Stimulated activated CD8-positive, alpha-beta memory T cell treated with anti-CD3 and anti-CD28 coated beads, Interleukin-15, amount 100 ng/mL, for 24 hours (primary cell): ENCODE results near the gene HSP90B1.

Experiments
- DNase-seq: peaks from one replicate; pipeline ENCODE4 v3.0.0-alpha.2; 2020; ENCODE audit warnings: low read depth

HSP90B1 gene

GRCh38 chr12:103975368-103975767 lies 45.2 kb downstream of the HSP90B1 start:
- DNase-seq = no peak

- DNase-seq = no peak
Observed at GRCh38 chr12:103978384-103978982, 48.3 kb downstream of the HSP90B1 start.

GRCh38 chr12:103986829-103987228 lies 56.6 kb downstream of the HSP90B1 start:
- no peak for DNase-seq

- no peak for DNase-seq
Observed at GRCh38 chr12:103994235-103994634, 64.0 kb downstream of the HSP90B1 start.

GRCh38 chr12:103996595-103996994 lies 66.4 kb downstream of the HSP90B1 start:
- no peak for DNase-seq

- DNase-seq = no peak
Observed at GRCh38 chr12:103997286-103997900, 67.2 kb downstream of the HSP90B1 start.
